AG04450 (cell line): Measurements from ENCODE around the gene HSPE1. TPM values are rescaled to one million over a fixed set of nuclear protein-coding genes. Genes with fewer than 3 reads are reported as not detected.

Source experiments
- CTCF ChIA-PET: fragments of 300-600, 350-600 bp; formaldehyde crosslinking; extraction: SDS; loops from one replicate; lab custom pipeline; 2022; ENCODE audit warnings: antibody characterized with exemption, inconsistent platforms; lab: Charles Lee
- POLR2A ChIA-PET: fragments of 350-600 bp; formaldehyde crosslinking; extraction: SDS; loops from one replicate; lab custom pipeline; 2021; ENCODE audit warnings: antibody characterized with exemption, inconsistent platforms; lab: Yijun Ruan, JAX
- DNase-seq: peaks from one replicate; pipeline ENCODE4 v3.0.0-alpha.2; 2011; ENCODE audit warnings: low read depth, low spot score
- H3K27ac ChIP-seq: one replicate; pipeline ENCODE4 v1.5.1; 2012; ENCODE audit warnings: low read depth, low read length, control low read depth
- H3K27me3 ChIP-seq: one replicate; pipeline ENCODE4 v1.6.0; 2012; ENCODE audit warnings: low read length; ENCODE audit not compliant: control insufficient read depth, insufficient read depth
- H3K4me3 ChIP-seq: 2 replicates; pipeline ENCODE4 v1.5.1; 2011; ENCODE audit warnings: mild to moderate bottlenecking, low read depth, low read length, control low read depth
- H3K9me3 ChIP-seq: 2 replicates; pipeline ENCODE4 v1.5.1; 2012; ENCODE audit warnings: low read length; ENCODE audit not compliant: control insufficient read depth, insufficient read depth
- CTCF ChIP-seq: IDR thresholded peaks from 2 replicates; pipeline ENCODE4 v1.5.1; 2011; ENCODE audit warnings: low read depth, low read length, control low read depth, inconsistent platforms
- polyA plus RNA-seq: library from polyadenylated mRNA; depleted of rRNA; stranded (reverse); fragments of >200 nt; gene quantifications from 2 replicates; pipeline ENCODE4 v1.2.3, GENCODE V29; 2011

Gene HSPE1
- polyA plus RNA-seq, 1 experiment, result 134 TPM

- H3K27me3 ChIP-seq, result no peaks in the 10 kb centered on the region
- no peak for DNase-seq
- no peaks in the 10 kb centered on the region for H3K9me3 ChIP-seq
- no peak overlapping the region for H3K27ac ChIP-seq
- ChIA-PET CTCF (no interaction called here), POLR2A (interaction anchor here (2.0 kb wide), 1 partner anchor 9 kb away, joined by 7 read pairs; the partner anchor contains the start of gene MOB4)
- H3K4me3 ChIP-seq, result no peak overlapping the region
- no peak for TF ChIP-seq CTCF
These were observed 6.5 kb downstream of the HSPE1 start for GRCh38 chr2:197506658-197507057.

- ChIA-PET POLR2A (no interaction called here), CTCF (no interaction called here)
- no peaks in the 10 kb centered on the region for H3K9me3 ChIP-seq
- TF ChIP-seq CTCF, result no peak
- DNase-seq, result no peak
- no peak overlapping the region for H3K27ac ChIP-seq
- H3K27me3 ChIP-seq, result no peaks in the 10 kb centered on the region
- H3K4me3 ChIP-seq, result no peak overlapping the region
These were observed 13.7 kb downstream of the HSPE1 start for GRCh38 chr2:197513915-197514314.

GRCh38 chr2:197514754-197515153 is 14.6 kb downstream of the HSPE1 start:
- CTCF ChIA-PET, result no interaction called here
- Histone ChIP-seq H3K27me3 (no peaks in the 10 kb centered on the region), H3K9me3 (no peaks in the 10 kb centered on the region), H3K4me3 (peak overlapping the region; percentile 84; the same call in 1 of the 2 replicates), H3K27ac (no peak overlapping the region)
- no peak for TF ChIP-seq CTCF
- POLR2A ChIA-PET, result interaction anchor here (3.3 kb wide), 1 partner anchor 15 kb away, joined by 47 read pairs; the partner anchor contains the start of genes HSPD1 and HSPE1
- DNase-seq, result no peak

- Histone ChIP-seq H3K27me3 (no peaks in the 10 kb centered on the region), H3K9me3 (no peaks in the 10 kb centered on the region), H3K4me3 (peak overlapping the region; percentile 84), H3K27ac (peak overlapping the region; percentile 73)
- DNase-seq, result no peak
- ChIA-PET POLR2A (interaction anchor here (0.6 to 3.3 kb wide), 7 partner anchors 9 to 190 kb away, joined by 3 to 47 read pairs (median 4); partner anchors contain the start of genes COQ10B, HSPD1, HSPE1 and MARS2), CTCF (no interaction called here)
- no peak for TF ChIP-seq CTCF
These were observed 15.1 kb downstream of the HSPE1 start for GRCh38 chr2:197515315-197515738.

GRCh38 chr2:197515739-197516392 is 15.7 kb downstream of the HSPE1 start, which contains the start of gene MOB4:
Gene MOB4, plus strand, starts transcription at chr2:197516066. Its CDS starts 21 bp downstream, at chr2:197516087.
- ChIA-PET POLR2A (interaction anchor here (0.6 to 3.3 kb wide), 9 partner anchors 9 to 196 kb away, joined by 3 to 47 read pairs (median 4); partner anchors contain the start of genes COQ10B, HSPD1, HSPE1 and MARS2), CTCF (interaction anchor here (1.0 kb wide), 1 partner anchor 14 kb away, joined by 3 read pairs; no protein-coding TSS in a partner anchor)
- Histone ChIP-seq H3K9me3 (no peaks in the 10 kb centered on the region), H3K27me3 (no peaks in the 10 kb centered on the region), H3K27ac (peak within 1 kb of the TSS; percentile 73), H3K4me3 (peak within 1 kb of the TSS; percentile 84)
- peak; percentile 86 for DNase-seq
- TF ChIP-seq CTCF, result no peak
